ENCODE data around the gene ZC3H11A. TPM values are rescaled to one million over a fixed set of nuclear protein-coding genes. Genes with fewer than 3 reads are reported as not detected.

Gene ZC3H11A
- total RNA-seq, 1 experiment from 2014 or later: 82.6 TPM

DNA sequence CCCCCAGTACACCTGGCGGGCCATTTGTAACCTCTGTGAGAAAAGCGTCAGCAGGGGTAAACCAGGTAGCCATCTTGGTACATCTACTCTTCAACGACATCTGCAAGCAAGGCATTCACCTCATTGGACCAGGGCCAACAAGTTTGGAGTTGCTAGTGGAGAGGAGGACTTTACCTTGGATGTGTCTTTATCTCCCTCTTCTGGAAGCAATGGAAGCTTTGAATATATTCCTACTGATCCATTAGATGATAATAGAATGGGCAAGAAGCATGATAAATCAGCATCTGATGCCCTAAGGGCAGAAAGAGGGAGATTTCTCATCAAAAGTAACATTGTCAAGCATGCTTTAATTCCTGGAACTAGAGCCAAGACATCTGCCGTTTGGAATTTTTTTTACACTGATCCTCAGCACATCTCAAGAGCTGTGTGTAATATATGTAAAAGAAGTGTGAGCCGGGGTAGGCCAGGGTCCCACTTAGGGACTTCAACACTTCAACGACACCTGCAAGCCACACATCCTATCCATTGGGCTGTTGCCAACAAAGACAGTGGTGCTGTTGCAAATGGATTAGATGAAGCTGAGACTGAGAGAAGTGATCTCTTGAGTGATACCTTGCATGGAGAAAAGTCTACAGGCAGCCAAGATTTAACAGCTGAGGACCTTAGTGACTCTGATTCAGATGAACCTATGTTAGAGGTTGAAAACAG lies 2.7 kb downstream of the ZC3H11A start:
- ChIA-PET RAD21 (ENCODE audit: low non-redundant PET in 1 of 2, low total read pairs in 2 of 2, uncharacterized antibody in 2 of 2, unreplicated experiment in 2 of 2) (no interaction called here), POLR2A (interaction anchor here (0.8 kb wide), 1 partner anchor 59 kb away, joined by 3 read pairs; no protein-coding TSS in a partner anchor), CTCF (no interaction called here)
- Histone ChIP-seq H3K27ac (ENCODE audit: low read depth, low read length) (no peak overlapping the region), H3K4me3 (replicated peaks in 1 of 2; ENCODE audit: low read depth in 1 of 2, low read length in 2 of 2) (no peak overlapping the region), H3K79me2 (ENCODE audit: insufficient read depth, low read length) (peaks cover 72% of the 10 kb centered on the region), H3K9me2 (ENCODE audit: insufficient read depth) (no peaks in the 10 kb centered on the region), H2AFZ (ENCODE audit: low read depth, low read length, poor library complexity, severe bottlenecking) (no peak overlapping the region), H3K27me3 (ENCODE audit: insufficient read depth, low read length) (no peaks in the 10 kb centered on the region), H4K20me1 (ENCODE audit: insufficient read depth) (peaks cover 20% of the 10 kb centered on the region; the same call in 1 of the 2 replicates), H3K9ac (ENCODE audit: low read length) (no peak overlapping the region), H3K4me1 (ENCODE audit: control insufficient read depth in 1 of 2, insufficient read depth in 2 of 2, low read length in 2 of 2) (peaks cover 12 to 17% of the 10 kb centered on the region in 2 experiments), H3K4me2 (ENCODE audit: low read length) (no peak overlapping the region), H3K36me3 (ENCODE audit: control insufficient read depth in 1 of 2, insufficient read depth in 2 of 2, low read length in 2 of 2) (peaks cover 9 to 27% of the 10 kb centered on the region in 2 experiments), H3K9me3 (ENCODE audit: control insufficient read depth in 1 of 2, insufficient read depth in 1 of 2, low read depth in 1 of 2, low read length in 2 of 2) (no peaks in the 10 kb centered on the region)
- ATAC-seq: no peak
- no peak for DNase-seq (ENCODE audit: low read depth, low spot score)
- TF ChIP-seq RAD21 (IDR thresholded peaks at IDR 0.05; ENCODE audit: low read depth) (peak; percentile 28; the same call in 1 of the 2 replicates), CEBPB (IDR thresholded peaks at IDR 0.05; ENCODE audit: low read depth) (no peak)
- BruUV-seq (replicated peaks): no TSS peak
- intact Hi-C loops (cut with micrococcal nuclease): no loop called here

- Histone ChIP-seq H3K27ac (ENCODE audit: low read depth, low read length) (no peak overlapping the region), H4K20me1 (ENCODE audit: insufficient read depth) (peaks cover 20% of the 10 kb centered on the region; the same call in 1 of the 2 replicates), H3K9me3 (ENCODE audit: control insufficient read depth in 1 of 2, insufficient read depth in 1 of 2, low read depth in 1 of 2, low read length in 2 of 2) (no peaks in the 10 kb centered on the region), H3K27me3 (ENCODE audit: insufficient read depth, low read length) (no peaks in the 10 kb centered on the region), H3K4me3 (replicated peaks in 1 of 2; ENCODE audit: low read depth in 1 of 2, low read length in 2 of 2) (no peak overlapping the region), H3K4me1 (ENCODE audit: control insufficient read depth in 1 of 2, insufficient read depth in 2 of 2, low read length in 2 of 2) (peaks cover 12 to 17% of the 10 kb centered on the region in 2 experiments), H3K9me2 (ENCODE audit: insufficient read depth) (no peaks in the 10 kb centered on the region), H3K9ac (ENCODE audit: low read length) (no peak overlapping the region), H2AFZ (ENCODE audit: low read depth, low read length, poor library complexity, severe bottlenecking) (no peak overlapping the region), H3K79me2 (ENCODE audit: insufficient read depth, low read length) (peaks cover 82% of the 10 kb centered on the region), H3K36me3 (ENCODE audit: control insufficient read depth in 1 of 2, insufficient read depth in 2 of 2, low read length in 2 of 2) (peaks cover 13 to 34% of the 10 kb centered on the region in 2 experiments), H3K4me2 (ENCODE audit: low read length) (no peak overlapping the region)
- ChIA-PET RAD21 (ENCODE audit: low non-redundant PET in 1 of 2, low total read pairs in 2 of 2, uncharacterized antibody in 2 of 2, unreplicated experiment in 2 of 2) (no interaction called here), CTCF (no interaction called here), POLR2A (no interaction called here)
- no TSS peak for BruUV-seq (replicated peaks)
- DNase-seq (ENCODE audit: low read depth, low spot score): no peak
- intact Hi-C loops (cut with micrococcal nuclease): no loop called here
- no peak for ATAC-seq
- no peak for TF ChIP-seq EGR1 (IDR thresholded peaks at IDR 0.05; ENCODE audit: low read depth)
- TF ChIP-seq SIN3A (IDR thresholded peaks at IDR 0.05; ENCODE audit: low read depth): no peak
- TF ChIP-seq EZH2 (IDR thresholded peaks at IDR 0.05): no peak
- no peak for TF ChIP-seq TCF7L2 (IDR thresholded peaks at IDR 0.05; ENCODE audit: borderline replicate concordance, extremely low read depth, insufficient read depth, insufficient read length)
- TF ChIP-seq SRF (IDR thresholded peaks at IDR 0.05; ENCODE audit: low read depth): no peak
- TF ChIP-seq REST (IDR thresholded peaks at IDR 0.05; ENCODE audit: low read depth): no peak
These were observed 3.7 kb downstream of the ZC3H11A start for GRCh38 chr1:203799157-203799556.
